WTC11 (cell line): ENCODE results near the gene ZNF660. TPM values are rescaled to one million over a fixed set of nuclear protein-coding genes. Genes with fewer than 3 reads are reported as not detected.

Source experiments
- ATF1 ChIP-seq: sonication (generic); formaldehyde crosslinking; IDR thresholded peaks from 2 replicates; pipeline ENCODE4 v1.8.1; 2023; ENCODE audit warnings: mild to moderate bottlenecking, moderate library complexity, missing genetic modification reagents
- ATF6 ChIP-seq: sonication (generic); formaldehyde crosslinking; IDR thresholded peaks from 2 replicates; pipeline ENCODE4 v1.8.1; 2023; ENCODE audit warnings: mild to moderate bottlenecking, missing genetic modification reagents
- E2F1 ChIP-seq: sonication (generic); formaldehyde crosslinking; IDR thresholded peaks from 2 replicates; pipeline ENCODE4 v1.8.0; 2022; ENCODE audit warnings: mild to moderate bottlenecking, missing genetic modification reagents
- ELF4 ChIP-seq: sonication (generic); formaldehyde crosslinking; IDR thresholded peaks from 2 replicates; pipeline ENCODE4 v1.8.1; 2022; ENCODE audit warnings: low read depth, mild to moderate bottlenecking, moderate library complexity, missing genetic modification reagents
- EMX1 ChIP-seq: fragments of 250-450 bp; sonication (Bioruptor Pico); IDR thresholded peaks from 2 replicates; pipeline ENCODE4 v1.8.0; 2021; ENCODE audit warnings: mild to moderate bottlenecking
- ESRRA ChIP-seq: sonication (generic); formaldehyde crosslinking; IDR thresholded peaks from 2 replicates; pipeline ENCODE4 v1.8.1; 2022; ENCODE audit warnings: mild to moderate bottlenecking, missing genetic modification reagents, borderline replicate concordance
- ETV6 ChIP-seq: sonication (generic); formaldehyde crosslinking; IDR thresholded peaks from 2 replicates; pipeline ENCODE4 v1.8.1; 2022; ENCODE audit warnings: mild to moderate bottlenecking, missing genetic modification reagents
- FOXJ3 ChIP-seq: sonication (generic); formaldehyde crosslinking; IDR thresholded peaks from 2 replicates; pipeline ENCODE4 v1.9.0; 2021; ENCODE audit warnings: missing genetic modification reagents, mild to moderate bottlenecking, borderline replicate concordance
- GABPB1 ChIP-seq: sonication (generic); formaldehyde crosslinking; IDR thresholded peaks from 2 replicates; pipeline ENCODE4 v1.8.1; 2023; ENCODE audit warnings: mild to moderate bottlenecking, missing genetic modification reagents
- GRHL2 ChIP-seq: fragments of 250-450 bp; sonication (Bioruptor Pico); IDR thresholded peaks from 2 replicates; pipeline ENCODE4 v1.8.0; 2022; ENCODE audit warnings: mild to moderate bottlenecking, moderate library complexity; ENCODE audit not compliant: insufficient replicate concordance, severe bottlenecking
- MLX ChIP-seq: sonication (generic); formaldehyde crosslinking; IDR thresholded peaks from 2 replicates; pipeline ENCODE4 v1.8.1; 2023; ENCODE audit warnings: mild to moderate bottlenecking, missing genetic modification reagents, moderate library complexity
- NFATC4 ChIP-seq: fragments of 250-450 bp; sonication (Bioruptor Pico); IDR thresholded peaks from 2 replicates; pipeline ENCODE4 v1.9.0; 2021; ENCODE audit warnings: mild to moderate bottlenecking
- NR3C1 ChIP-seq: sonication (generic); formaldehyde crosslinking; conservative IDR thresholded peaks from 2 replicates; pipeline ENCODE4 v1.8.1; 2023; ENCODE audit warnings: low read depth, mild to moderate bottlenecking, missing genetic modification reagents
- PRDM15 ChIP-seq: sonication (generic); formaldehyde crosslinking; IDR thresholded peaks from 2 replicates; pipeline ENCODE4 v1.8.0; 2022; ENCODE audit warnings: missing genetic modification reagents
- SMAD3 ChIP-seq: sonication (generic); formaldehyde crosslinking; IDR thresholded peaks from 2 replicates; pipeline ENCODE4 v1.8.0; 2022; ENCODE audit warnings: missing genetic modification reagents, mild to moderate bottlenecking, borderline replicate concordance
- TCF7 ChIP-seq: sonication (generic); formaldehyde crosslinking; IDR thresholded peaks from 2 replicates; pipeline ENCODE4 v1.8.0; 2022; ENCODE audit warnings: mild to moderate bottlenecking, low read depth, missing genetic modification reagents, moderate library complexity
- USF2 ChIP-seq: sonication (generic); formaldehyde crosslinking; IDR thresholded peaks from 2 replicates; pipeline ENCODE4 v1.8.1; 2023; ENCODE audit warnings: mild to moderate bottlenecking, missing genetic modification reagents, moderate library complexity
- ZBTB21 ChIP-seq: sonication (generic); formaldehyde crosslinking; IDR thresholded peaks from 2 replicates; pipeline ENCODE4 v1.8.1; 2023; ENCODE audit warnings: mild to moderate bottlenecking, missing genetic modification reagents, borderline replicate concordance
- ZNF121 ChIP-seq: sonication (generic); formaldehyde crosslinking; IDR thresholded peaks from 2 replicates; pipeline ENCODE4 v1.8.0; 2023; ENCODE audit warnings: missing genetic modification reagents
- ZNF138 ChIP-seq: sonication (generic); formaldehyde crosslinking; conservative IDR thresholded peaks from 2 replicates; pipeline ENCODE4 v1.8.1; 2022; ENCODE audit warnings: mild to moderate bottlenecking, moderate library complexity, missing genetic modification reagents
- ZNF263 ChIP-seq: sonication (generic); formaldehyde crosslinking; IDR thresholded peaks from 2 replicates; pipeline ENCODE4 v1.8.1; 2022; ENCODE audit warnings: low read depth, mild to moderate bottlenecking, moderate library complexity, missing genetic modification reagents
- ZNF416 ChIP-seq: fragments of 250-450 bp; sonication (Bioruptor Pico); IDR thresholded peaks from 2 replicates; pipeline ENCODE4 v1.9.0; 2021; ENCODE audit warnings: mild to moderate bottlenecking, inconsistent platforms
- ZNF423 ChIP-seq: fragments of 250-450 bp; sonication (Bioruptor Pico); IDR thresholded peaks from 2 replicates; pipeline ENCODE4 v2.1.2; 2022; ENCODE audit warnings: mild to moderate bottlenecking, moderate library complexity
- ZNF425 ChIP-seq: fragments of 250-450 bp; sonication (Bioruptor Pico); conservative IDR thresholded peaks from 2 replicates; pipeline ENCODE4 v1.9.0; 2021; ENCODE audit warnings: mild to moderate bottlenecking
- ZNF512 ChIP-seq: sonication (generic); formaldehyde crosslinking; IDR thresholded peaks from 2 replicates; pipeline ENCODE4 v1.8.1; 2022; ENCODE audit warnings: missing genetic modification reagents, borderline replicate concordance
- total RNA-seq: library from RNA; stranded (reverse); gene quantifications from 3 replicates; pipeline ENCODE4 v1.2.3, GENCODE V29; 2021

ZNF660 gene
- total RNA-seq, 1 experiment from 2014 or later, result 9.0 TPM

- TF ChIP-seq PRDM15 (CRISPR knock-in tag) (no peak), ZNF425 (CRISPR knock-in tag) (no peak), ATF1 (CRISPR knock-in tag) (no peak), ZNF121 (peak; percentile 21; the same call in 1 of the 2 replicates), SMAD3 (CRISPR knock-in tag) (no peak), EMX1 (CRISPR knock-in tag) (no peak), ESRRA (CRISPR knock-in tag) (no peak), E2F1 (CRISPR knock-in tag) (no peak), ATF6 (CRISPR knock-in tag) (no peak), ETV6 (CRISPR knock-in tag) (peak; percentile 96; the same call in 1 of the 2 replicates), ZNF416 (CRISPR knock-in tag) (no peak), GABPB1 (peak; percentile 37; the same call in 1 of the 2 replicates), ELF4 (CRISPR knock-in tag) (no peak; the same call in 1 of the 2 replicates), GRHL2 (CRISPR knock-in tag) (no peak), NFATC4 (CRISPR knock-in tag) (no peak), ZNF138 (no peak), ZBTB21 (CRISPR knock-in tag) (no peak), MLX (CRISPR knock-in tag) (0 out of 2 replicates have a peak, but pooled peaks have one; percentile 67), ZNF512 (no peak), FOXJ3 (CRISPR knock-in tag) (no peak), TCF7 (CRISPR knock-in tag) (no peak), ZNF263 (CRISPR knock-in tag) (no peak), NR3C1 (CRISPR knock-in tag) (no peak), USF2 (CRISPR knock-in tag) (no peak), ZNF423 (CRISPR knock-in tag) (no peak)
Measured at GRCh38 chr3:44624749-44625480, 40.2 kb downstream of the ZNF660 start, which contains the start of gene ZNF197 (continued).
